ENCODE measurements around the gene NAALADL2.
"Not testable (repeated sequence)": the region's sequence is repeated elsewhere in the genome, so short reads cannot be mapped to it uniquely, and the experiment has no call there.

The NAALADL2 gene

DNA sequence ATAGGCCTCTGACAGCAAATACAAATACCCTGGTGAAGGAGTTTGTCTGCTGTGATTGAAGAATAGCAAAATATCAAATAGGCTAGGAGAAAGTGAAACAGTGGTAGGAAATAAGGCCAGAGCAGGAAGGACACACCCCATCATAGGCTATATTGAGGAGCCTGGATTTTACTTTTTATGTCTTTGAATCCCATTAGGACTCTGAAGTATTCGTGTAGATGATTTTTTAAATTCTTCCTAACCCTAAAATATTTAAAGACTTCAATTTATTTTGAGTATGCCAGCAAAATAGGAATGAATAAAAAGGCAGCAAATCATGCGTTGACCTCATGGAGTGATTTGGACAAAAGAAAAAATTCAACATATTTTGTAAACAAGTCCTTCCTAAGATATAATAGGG lies 562.8 kb downstream of the NAALADL2 start:
- DNase-seq (ENCODE audit: low read depth, low spot score) = no peak
- H3K4me3 ChIP-seq (ENCODE audit: low read length) = no peak overlapping the region

DNA sequence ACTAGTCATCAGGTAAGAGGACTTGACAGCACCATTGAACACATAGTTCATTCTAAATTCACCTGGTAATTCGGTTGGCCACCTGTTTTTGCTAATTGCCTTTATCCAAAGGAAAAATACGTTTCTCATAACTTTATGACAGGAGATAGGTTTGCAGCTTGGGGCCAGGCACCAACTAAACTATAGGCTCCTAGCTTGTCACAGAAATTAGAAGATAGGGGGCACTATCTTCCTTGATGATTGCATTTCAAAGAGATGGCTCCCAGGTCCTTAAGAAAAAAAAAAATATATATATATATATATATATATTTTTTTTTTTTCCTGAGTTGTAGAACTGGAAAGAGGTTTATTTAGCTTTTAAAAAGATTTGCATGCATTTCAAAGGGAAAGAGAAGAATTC lies 563.6 kb downstream of the NAALADL2 start:
- DNase-seq (ENCODE audit: low read depth, low spot score) = no peak
- H3K4me3 ChIP-seq (ENCODE audit: low read length) = no peak overlapping the region

DNA sequence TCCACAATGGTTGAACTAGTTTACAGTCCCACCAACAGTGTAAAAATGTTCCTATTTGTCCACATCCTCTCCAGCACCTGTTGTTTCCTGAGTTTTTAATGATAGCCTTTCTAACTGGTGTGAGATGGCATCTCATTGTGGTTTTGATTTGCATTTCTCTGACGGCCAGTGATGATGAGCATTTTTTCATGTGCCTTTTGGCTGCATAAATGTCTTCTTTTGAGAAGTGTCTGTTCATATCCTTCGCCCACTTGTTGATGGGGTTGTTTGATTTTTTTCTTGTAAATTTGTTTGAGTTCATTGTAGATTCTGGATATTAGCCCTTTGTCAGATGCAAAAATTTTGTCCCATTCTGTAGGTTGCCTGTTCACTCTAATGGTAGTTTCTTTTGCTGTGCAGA lies 564.7 kb downstream of the NAALADL2 start:
- not testable (repeated sequence) for DNase-seq (ENCODE audit: low read depth, low spot score); H3K4me3 ChIP-seq (ENCODE audit: low read length)

DNA sequence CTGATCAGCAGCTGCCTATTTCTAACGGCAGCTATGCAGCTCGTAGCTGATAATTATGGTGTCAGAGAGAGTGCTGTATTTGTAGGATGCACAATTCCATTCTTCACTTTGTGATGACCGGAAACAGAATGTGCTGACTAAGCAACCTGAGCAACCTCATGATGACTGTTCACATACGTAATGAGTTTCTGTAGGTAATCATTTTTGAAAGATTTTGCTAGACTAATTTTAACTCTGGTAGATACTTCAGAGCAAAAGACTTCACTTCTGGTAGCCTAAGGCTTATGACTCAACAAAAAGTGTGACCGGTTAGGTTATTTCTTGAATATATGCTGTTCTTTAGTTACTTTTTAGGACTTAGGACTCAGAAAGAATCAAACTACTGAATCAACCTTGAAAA lies 567.7 kb downstream of the NAALADL2 start:
- H3K4me3 ChIP-seq (ENCODE audit: low read length) = no peak overlapping the region
- DNase-seq (ENCODE audit: low read depth, low spot score) = no peak

DNA sequence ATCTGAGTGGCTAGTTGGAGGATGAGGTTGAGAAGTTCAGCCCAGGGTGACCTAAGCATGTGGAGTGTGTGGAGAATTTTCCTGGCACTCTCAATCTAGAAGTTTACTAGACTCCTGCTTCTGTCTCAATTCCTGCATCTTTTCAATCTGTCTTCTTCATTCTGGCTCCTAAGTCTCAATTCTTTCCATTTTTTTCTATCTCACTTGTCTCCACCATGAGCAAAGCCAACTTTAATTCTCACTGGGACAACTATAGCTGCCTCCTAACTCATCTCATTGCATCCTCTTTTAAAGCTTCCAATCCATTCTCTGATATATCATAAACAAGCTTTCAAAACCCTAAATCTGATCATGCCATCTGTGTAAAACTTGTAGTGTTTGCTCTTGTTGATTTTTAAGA lies 569.3 kb downstream of the NAALADL2 start:
- H3K4me3 ChIP-seq (ENCODE audit: low read length) = no peak overlapping the region
- DNase-seq (ENCODE audit: low read depth, low spot score) = no peak

DNA sequence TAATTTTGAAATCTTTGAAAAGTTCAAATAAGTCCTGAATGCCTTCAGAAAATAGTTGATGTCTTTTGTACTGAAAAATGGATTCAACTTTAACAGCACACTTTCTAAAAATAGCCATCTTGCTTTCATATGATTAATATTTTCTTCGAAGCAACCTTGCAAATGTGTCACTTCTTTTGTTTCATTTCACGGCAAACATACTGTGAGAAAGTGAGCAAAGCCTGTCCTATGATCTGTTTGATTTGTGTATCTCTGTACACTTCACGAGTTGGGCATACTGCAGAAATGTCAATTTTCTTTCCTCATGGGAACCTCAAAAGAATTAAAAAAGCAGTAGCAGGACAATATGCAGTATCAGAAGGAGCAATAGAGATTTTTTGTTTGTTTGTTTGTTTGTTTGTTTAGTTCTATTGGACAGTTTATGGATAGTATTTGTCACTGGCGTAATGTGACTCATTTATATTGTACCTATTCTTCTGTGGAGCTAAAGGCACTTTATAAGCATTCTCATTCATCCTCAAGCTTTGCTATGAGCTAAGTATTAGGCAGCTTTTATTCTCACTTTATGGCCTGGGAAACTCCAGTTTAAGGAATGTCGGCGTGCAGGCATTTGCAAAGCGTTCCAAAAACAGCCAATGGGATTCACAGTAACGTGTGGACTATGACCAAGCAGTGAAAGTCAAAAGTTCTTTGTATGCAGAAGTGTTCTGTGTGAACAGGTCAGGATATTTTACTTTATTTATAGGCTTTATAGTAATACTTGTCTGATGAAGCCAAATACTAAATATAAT lies 572.0 kb downstream of the NAALADL2 start:
- DNase-seq (ENCODE audit: low read depth, low spot score) = no peak
- no peak overlapping the region for H3K4me3 ChIP-seq (ENCODE audit: low read length)

DNA sequence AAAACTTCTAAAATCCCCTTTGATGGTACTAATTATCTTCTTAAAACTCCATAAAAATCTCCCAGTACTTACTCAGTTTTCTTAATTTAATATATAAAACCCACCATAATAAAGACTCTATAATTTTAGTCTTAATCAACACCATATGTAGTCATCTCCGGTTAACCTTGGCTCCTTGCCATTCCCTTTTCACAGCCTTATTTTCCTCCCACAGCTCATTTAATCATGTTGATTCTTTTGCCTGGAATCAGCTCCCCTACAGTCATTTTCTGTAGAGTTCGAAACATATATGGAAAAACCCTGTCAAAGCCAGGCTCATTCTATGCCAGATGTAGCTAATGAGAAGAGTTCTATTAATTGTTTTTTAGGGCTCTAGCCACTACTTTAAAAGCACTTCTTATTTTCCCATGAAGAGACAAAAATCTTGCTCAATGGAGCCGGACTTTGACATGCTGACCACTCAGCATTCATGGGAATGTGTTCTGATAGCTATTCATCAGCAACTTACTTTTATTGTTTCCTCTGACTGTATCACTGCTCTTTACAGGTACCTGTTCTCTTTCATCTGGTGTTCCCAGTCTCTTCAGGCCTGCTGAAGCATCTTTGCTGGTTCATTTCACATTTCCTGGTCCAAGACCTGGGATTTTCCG lies 573.4 kb downstream of the NAALADL2 start:
- no peak for DNase-seq (ENCODE audit: low read depth, low spot score)
- no peak overlapping the region for H3K4me3 ChIP-seq (ENCODE audit: low read length)

DNA sequence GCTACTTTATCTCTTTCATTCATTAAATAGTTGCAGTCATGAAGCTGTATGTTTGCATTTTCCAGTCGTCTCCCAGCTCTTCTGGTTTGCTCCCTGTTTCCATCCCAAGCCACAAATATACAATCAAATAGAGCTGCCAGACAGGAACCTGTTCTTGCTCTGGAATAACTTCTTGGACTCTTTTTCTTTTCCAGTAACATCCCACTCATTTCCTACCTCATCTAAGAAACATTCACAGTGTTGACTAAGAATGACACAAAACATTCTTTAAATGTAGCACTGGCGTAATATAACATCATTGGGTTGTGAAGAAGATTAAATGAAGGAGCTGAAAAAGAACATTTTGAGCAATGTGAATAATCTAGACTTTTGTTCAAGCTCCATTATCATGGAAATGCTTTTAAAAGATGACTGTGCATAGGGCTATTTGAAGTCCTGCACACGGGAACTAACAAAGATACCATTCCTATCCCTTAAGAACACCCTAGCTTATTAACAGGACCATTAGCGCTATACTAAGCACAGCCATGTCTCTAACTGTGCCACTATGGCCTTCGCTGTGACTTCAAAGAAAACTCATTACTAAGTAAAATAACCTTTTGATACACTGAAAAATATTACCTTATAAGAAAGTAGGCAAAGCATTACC lies 574.0 kb downstream of the NAALADL2 start:
- H3K4me3 ChIP-seq (ENCODE audit: low read length) = no peak overlapping the region
- no peak for DNase-seq (ENCODE audit: low read depth, low spot score)

DNA sequence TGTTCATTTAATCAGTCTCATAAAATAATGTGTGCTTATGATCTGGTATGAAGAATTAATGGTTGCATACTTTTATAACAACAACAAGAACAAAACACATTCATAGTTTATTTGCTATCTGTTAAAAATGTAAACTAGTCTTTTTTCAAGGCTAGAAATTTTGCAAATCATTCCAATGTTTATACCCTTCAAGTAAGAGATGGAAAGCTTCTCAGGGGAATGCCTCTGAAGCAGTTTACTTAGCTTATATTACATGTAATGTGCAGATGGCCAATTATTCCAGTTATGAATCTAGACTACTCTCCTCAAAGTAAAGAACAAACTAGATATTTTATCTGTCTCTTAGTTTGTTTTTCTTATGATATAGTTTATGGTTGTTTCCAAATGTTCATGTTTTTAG lies 575.4 kb downstream of the NAALADL2 start:
- H3K4me3 ChIP-seq (ENCODE audit: low read length) = no peak overlapping the region
- no peak for DNase-seq (ENCODE audit: low read depth, low spot score)

DNA sequence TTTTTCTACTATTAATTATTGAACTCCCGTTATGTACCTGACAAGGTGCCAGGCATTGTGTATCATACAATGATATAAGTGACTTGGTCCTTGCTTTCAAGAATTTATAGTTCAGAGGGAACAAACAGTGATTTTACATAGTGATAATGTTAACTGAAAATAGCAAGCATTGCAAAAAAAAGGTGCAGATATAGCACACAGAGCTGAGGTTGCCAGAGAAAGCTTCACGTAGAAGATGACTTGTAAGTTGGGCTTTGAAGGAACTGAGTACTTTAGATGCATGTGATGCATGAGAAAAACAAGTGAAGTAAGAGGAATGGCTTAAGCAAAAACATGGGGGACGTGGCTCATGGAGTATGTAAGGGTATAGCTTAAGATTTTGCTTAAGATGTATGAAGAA lies 584.5 kb downstream of the NAALADL2 start:
- no peak for DNase-seq (ENCODE audit: low read depth, low spot score)
- H3K4me3 ChIP-seq (ENCODE audit: low read length) = no peak overlapping the region

DNA sequence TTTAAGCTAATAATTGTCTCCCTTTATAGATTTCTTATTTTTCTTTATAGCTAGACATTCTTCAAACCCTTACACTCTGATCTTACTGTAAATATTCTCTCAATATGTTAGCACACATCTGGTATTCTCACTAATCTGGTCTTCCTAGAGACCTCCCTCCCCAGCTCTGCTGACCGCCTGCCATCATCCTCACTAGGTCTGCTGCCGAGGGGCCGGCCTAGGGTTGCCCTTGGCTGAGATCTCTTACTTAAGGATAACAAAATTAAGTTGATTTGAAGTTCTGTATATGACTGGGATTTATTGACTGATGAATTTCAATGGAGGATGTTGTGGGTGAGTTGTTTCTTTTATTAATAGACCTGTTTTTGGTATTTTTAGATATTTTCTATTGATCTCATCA lies 586.6 kb downstream of the NAALADL2 start:
- H3K4me3 ChIP-seq (ENCODE audit: low read length) = no peak overlapping the region
- DNase-seq (ENCODE audit: low read depth, low spot score) = no peak

DNA sequence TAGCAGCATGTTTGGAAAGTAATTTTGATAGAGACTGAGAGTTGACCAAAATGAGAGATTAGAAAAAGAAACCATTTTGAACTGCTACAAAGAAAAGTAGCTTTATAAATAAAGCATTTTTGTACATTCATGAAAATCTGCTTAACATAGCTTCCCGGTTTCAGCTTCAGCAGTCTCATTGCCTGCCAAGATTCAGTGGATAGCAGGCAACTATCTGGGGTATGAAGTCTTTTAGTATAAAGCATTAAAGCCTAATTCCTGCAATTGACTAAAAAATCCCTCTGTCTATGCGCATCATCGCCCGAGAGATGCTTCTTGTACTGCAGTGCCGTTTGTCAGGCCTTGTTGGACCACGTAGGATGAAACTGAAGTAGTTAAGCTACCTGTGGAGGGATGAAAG lies 588.4 kb downstream of the NAALADL2 start:
- no peak for DNase-seq (ENCODE audit: low read depth, low spot score)
- no peak overlapping the region for H3K4me3 ChIP-seq (ENCODE audit: low read length)

DNA sequence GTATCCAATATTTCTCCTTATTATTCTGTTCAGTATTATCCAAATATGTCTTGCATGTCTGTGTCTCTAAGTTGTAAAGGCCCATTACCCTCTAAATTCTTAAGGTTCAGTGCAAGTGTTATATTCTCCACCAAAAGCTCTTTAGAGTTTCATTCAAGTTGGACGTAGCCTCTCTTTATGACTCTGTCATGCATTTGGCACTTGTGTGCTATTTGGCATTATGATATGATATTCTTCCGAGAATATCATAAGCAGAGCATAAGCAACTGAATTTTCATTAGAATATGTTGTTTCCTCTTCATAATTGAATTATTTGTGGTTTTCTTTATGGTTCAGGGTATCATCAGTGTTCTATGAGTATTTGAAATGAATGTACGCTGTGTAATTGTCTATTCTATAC lies 594.2 kb downstream of the NAALADL2 start:
- DNase-seq (ENCODE audit: low read depth, low spot score) = no peak
- H3K4me3 ChIP-seq (ENCODE audit: low read length) = no peak overlapping the region

DNA sequence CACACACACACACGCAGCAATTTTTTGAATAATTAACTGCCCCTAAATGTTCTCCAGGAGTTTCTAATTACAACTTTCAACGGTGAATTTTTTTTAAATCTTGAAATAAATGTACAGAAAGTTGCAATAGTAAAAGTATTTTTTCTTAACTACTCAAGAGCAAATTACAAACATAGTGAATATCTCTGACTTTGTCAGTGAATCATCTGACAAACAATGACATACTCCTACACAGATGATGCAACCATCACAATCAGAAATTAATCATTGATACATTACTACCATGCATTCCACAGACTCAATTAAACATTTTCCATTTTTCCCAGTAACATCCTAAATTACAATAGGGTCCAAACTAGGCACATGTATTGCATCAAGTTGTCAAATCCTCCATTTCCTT lies 597.3 kb downstream of the NAALADL2 start:
- no peak for DNase-seq (ENCODE audit: low read depth, low spot score)
- no peak overlapping the region for H3K4me3 ChIP-seq (ENCODE audit: low read length)

DNA sequence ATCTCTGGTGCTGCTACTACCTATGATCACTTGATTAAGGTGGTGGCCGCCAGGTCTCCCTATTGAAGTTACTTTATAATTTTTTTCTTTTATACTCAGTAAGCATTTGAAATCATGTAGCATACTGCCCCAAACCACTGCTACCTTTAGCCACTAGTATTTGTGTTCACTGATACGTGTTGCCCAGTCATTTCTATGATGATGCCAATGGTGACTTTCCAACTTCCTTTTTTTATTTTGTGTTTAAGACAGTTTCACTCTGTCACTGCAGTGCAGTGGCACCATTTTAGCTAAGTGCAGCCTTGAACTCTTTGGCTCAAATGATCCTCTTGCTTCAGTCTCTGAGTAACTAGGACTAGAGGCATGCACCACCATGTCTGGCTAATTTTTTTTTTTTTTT lies 598.2 kb downstream of the NAALADL2 start:
- no peak overlapping the region for H3K4me3 ChIP-seq (ENCODE audit: low read length)
- DNase-seq (ENCODE audit: low read depth, low spot score) = no peak

DNA sequence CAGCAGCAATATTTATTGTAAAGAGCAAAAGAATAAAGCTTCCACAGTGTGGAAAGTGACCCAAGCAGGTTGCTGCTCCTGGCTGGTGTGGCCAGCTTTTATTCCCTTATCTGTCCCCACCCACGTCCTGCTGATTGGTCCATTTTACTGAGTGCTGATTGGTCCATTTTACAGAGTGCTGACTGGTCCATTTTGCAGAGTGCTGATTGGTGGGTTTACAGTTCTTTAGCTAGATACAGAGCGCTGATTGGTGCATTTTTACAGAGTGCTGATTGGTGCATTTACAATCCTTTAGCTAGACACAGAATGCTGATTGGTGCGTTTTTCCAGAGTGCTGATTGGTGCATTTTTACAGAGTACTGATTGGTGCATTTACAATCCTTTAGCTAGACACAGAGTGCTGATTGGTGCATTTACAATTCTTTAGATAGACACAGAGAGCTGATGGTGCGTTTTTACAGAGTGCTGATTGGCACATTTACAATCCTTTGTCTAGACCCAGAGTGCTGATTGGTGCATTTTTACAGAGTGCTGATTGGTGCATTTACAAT lies 601.8 kb downstream of the NAALADL2 start:
- not testable (repeated sequence) for DNase-seq (ENCODE audit: low read depth, low spot score); H3K4me3 ChIP-seq (ENCODE audit: low read length)

DNA sequence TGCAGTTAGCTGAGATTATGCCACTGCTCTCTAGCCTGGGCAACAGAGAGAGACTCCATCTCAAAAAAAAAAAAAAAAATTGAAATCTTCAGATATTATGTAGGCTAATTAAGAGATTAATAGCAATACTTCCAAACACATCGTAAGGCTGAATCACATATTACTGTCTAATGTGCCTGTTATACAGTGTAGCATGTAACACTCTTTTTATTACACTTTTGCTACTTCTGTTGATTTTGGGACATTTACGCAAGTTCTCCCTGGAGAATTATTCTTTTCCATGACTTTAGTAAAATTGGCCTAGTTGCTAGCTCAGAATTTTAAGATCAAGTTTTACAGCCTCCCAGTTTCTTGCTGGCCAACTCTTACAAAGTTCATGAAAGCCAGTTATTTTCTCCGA lies 605.2 kb downstream of the NAALADL2 start:
- H3K4me3 ChIP-seq (ENCODE audit: low read length) = no peak overlapping the region

DNA sequence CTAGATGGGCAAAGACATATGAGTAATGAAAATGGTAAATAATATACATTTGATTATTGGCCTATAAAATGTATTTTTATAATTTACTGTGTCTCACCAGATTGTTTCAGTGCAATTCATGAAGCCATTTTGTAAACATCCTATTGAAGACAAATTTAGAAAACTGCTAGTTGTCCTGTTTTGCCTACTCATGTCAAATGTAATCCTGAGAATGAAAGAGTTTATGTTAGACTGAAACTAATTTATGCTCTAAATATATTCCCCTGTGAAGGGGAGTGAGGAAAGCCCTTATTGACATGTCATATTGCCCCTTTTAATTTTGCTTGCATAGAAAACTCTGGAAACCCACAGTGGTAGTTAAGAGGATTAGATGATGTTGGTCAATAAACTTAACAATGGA lies 610.0 kb downstream of the NAALADL2 start:
- no peak for DNase-seq (ENCODE audit: low read depth, low spot score)

More for the DNA sequence above, 605.2 kb downstream of the NAALADL2 start:
- no peak for DNase-seq (ENCODE audit: low read depth, low spot score)

DNA sequence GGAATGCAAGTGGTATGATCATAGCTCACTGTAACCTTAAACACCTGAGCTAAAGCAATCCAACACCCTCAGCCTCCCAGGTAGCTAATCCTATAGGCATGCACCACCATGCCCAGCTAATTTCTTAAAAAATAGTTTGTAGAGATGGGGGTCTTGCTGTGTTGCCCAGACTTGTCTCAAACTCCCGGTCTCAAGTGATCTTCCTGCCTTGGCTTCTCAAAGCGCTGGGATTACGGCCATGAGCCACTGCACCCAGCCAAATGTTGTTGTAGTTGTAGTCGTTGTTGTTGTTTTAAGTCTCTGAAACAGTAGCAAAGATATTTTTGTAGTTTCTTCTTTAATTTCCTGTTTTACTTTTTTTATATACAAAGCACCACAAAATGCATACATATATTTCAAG lies 616.6 kb downstream of the NAALADL2 start:
- no peak overlapping the region for H3K4me3 ChIP-seq (ENCODE audit: low read length)
- no peak for DNase-seq (ENCODE audit: low read depth, low spot score)

More for the DNA sequence above, 610.0 kb downstream of the NAALADL2 start:
- no peak overlapping the region for H3K4me3 ChIP-seq (ENCODE audit: low read length)

DNA sequence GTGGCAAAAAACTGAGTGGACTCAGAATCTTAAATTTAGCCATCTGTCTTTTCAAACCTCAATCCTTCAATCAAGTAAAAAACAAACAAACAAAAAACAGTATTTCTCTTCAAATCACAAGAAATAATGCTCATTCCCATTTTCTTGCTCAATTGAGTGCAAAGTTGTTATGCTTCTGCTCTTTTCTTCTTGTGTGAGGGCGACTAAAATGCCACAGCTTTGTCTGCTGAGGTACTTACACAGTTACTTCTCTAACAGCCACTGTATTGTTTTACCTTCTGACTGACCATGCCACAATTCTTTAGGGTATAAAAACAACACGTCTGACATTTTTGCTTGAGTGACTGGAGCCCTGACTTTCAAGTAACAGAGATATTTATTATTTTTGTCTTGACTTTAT lies 617.4 kb downstream of the NAALADL2 start:
- DNase-seq (ENCODE audit: low read depth, low spot score) = no peak
- H3K4me3 ChIP-seq (ENCODE audit: low read length) = no peak overlapping the region
